NCI-H2227 treated with DMSO at 0.1 percent for 48 hours (cell line): ENCODE data around the gene AUH.

Source experiments
- DNase-seq: peaks from one replicate; lab custom pipeline; 2025; lab: John Stamatoyannopoulos, UW

The AUH gene

DNA sequence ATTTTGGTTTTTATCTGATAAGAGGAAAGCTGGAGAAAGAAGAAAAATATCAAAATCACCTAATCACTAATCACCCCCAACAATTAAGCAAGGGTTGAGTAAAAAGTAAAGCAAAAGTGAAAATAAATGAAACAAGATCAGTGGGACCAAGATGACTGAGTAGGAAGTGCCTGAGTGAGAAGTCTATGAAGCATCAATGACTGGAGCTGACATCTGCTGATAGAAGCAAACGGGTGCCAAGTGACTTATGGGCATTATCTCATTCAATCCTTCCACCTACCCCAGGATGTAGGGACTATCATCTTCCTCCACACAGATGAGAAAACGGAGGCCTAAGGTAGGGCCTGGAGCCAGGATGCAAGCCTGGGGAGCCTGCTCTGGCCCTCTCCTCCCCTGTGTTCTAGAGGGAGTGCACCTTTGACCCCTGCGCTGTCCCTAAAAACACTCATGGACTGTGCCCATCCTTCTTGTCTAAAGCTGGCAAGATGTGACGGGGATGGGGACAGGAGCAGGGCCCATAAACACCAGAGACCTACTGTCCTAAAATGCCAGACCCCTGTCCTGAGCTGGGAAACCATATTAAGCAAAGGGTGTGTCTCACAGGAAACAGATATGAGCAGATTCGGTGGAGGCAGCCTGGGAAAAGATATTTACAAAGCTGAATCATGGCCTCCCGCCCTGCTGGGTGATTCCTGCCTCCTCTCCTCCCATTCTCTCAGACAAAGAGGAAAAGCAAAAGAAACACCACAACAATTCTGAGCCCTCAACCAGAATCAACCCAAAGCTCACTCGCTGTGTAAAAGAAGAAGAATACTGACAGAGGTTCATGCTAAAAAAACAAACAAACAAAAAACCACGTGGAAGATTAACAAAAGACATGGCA, 116.0 kb downstream of the AUH start:
- no peak for DNase-seq

- DNase-seq = no peak
Observed at GRCh38 chr9:91243029-91243428, 118.7 kb downstream of the AUH start.

GRCh38 chr9:91241909-91242308, 119.8 kb downstream of the AUH start:
- DNase-seq = no peak

GRCh38 chr9:91240596-91241165, 121.0 kb downstream of the AUH start:
- no peak for DNase-seq

DNA sequence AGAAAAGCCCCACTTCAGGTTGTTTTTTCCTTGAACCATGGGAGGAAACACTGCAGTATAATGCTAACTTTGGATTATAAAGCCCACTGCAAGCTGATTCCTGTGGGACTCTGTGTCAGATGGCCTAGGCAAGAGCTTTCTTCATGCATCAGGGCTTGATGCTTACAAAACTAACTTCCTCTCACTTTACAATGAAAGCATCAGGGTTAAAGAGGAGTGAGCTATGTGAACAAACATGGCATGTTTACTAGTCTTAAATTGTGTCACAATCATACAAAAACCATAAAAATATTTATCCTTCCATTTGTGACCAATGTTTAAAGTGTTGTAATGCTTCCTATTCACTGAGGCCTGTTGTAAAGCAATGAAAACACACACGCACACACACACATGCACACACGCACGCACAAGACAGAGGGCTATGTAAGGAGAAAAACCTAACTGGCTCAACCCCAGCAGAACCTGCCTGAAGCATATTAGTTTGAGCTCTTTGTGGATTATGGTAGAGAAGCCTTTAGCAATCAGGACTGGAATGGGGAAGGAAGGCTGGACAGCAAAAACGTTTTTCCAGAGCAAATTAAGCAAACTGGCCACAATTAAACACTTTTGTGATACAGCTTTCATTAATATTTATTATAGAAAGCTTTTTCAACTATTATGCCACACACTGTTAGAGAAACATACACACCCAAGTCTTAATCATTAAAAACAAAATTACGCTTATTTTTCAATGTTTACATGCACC, 122.2 kb downstream of the AUH start:
- DNase-seq = no peak

DNA sequence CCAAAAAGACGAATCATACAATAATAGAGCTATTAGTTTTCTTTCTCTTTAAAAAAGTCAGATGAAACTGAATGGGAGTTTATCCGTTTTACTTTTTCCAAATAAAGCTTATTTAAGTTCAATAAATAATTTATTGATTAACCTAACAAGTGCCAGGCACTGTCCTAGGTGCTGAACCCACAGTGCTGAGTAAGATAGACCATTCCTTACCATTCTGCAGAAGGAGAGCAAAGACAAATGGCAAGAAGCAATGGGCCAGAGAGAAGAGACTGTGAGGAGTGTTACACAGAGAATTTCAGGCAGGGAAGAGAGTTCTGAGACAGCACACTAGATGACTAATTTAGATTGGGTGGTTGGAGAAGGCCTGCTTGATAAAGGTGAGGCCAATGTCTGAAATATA, 127.2 kb downstream of the AUH start:
- no peak for DNase-seq

GRCh38 chr9:91231619-91232018, 130.1 kb downstream of the AUH start:
- no peak for DNase-seq

DNA sequence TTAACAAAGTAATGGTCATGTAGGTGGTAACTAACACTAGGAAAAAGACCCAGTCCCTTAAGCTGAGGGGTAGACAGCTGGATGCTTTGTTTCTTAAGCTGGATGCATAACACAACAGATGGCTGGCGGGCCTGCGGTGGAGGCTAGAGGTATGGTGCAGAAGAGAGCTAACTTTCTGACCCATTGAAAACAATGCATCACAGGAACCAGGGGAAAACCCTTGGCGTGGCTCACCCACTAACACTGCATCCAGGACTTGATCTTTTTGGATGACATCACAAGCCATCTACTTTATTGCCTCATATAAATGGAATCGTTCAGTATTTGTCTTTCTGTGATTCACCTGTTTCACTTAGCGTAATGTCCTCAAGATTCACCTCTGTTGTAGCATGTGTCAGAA, 138.7 kb downstream of the AUH start:
- no peak for DNase-seq

DNA sequence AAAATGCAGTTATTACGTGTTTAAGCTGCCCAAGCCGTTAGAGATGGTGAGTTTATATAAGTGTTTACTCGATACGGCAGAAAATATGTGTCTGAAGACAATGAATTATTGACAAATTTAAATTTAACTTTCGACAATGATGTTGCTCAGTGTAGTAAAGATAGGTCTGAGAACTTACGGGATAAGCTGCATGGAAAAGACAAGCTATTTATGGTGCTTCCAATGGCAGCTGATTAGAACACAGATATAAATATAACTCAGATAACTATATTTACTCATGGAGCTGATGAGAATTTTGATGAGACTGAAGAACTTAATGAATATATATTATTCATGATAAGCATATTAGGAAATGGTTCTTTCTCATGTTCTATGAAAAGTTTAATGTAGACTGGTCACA, 139.3 kb downstream of the AUH start:
- no peak for DNase-seq

DNA sequence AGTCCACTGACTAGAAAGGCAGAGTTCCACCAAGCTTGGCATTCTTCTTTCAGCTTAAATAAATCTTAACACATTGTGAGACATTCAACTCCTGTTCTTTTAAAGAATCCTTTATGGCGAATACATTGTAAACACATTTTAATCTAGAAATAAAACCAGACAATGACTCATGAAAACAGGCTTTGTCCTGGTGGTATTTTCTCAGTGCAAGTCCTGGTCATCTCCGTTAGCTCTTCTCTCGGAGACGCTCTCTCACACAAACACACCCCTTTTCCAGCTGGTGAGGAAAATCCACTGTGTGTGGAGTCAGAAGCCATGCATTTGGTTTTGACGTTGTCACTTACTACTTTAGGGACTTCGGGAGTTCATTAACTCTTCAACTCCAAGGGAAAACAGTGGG, 140.4 kb downstream of the AUH start:
- no peak for DNase-seq

DNA sequence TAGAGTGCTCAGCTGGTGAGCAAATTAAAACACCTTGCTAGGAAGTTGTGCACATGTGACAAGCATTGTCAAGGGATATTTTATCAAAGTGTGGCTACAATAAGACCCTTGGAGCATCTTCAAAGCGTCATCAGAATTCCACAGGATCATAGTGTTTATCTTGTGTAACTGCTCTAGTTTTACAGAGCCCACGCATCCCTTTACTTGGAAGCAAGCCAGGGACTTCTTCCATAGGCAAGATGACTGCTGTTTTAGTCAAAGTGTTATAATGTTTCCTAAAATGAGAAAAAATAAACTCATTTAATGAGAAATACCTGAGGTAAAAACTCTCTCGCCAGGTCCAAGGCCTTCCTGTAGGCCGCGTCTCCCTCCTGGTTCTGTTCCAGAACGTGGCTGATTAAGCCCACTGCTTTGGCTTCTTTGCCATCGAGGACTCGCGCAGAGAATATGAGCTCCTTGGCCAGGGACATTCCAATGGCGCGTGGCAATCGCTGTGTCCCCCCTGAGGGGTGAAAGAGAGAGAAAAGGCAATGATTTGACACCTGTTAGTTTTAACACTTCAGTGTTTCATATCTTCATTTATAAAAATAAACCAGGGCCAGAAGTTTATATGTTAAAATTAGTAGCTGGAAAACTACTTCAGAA, 141.1 kb downstream of the AUH start:
- DNase-seq = no peak

- DNase-seq = no peak
Observed at GRCh38 chr9:91220021-91220420, 141.7 kb downstream of the AUH start.

DNA sequence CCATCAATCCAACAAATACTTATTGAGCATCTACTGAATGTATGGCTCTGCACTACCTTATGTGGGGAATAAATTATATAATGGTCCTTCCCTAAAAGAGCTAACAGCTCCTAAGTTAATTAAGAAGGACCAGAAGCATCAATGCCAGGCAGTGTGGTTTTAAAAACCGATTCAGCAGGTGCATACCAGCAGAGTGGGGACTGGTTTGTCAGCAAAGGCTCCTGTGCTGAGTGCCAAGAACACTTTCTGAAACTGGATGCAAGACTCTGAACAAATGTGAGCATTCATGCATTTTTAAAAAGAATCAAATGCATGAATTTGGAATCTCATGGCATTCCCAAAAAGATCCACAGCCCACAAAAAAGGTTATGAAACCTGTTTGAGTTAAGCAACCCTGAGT, 142.2 kb downstream of the AUH start:
- no peak for DNase-seq

DNA sequence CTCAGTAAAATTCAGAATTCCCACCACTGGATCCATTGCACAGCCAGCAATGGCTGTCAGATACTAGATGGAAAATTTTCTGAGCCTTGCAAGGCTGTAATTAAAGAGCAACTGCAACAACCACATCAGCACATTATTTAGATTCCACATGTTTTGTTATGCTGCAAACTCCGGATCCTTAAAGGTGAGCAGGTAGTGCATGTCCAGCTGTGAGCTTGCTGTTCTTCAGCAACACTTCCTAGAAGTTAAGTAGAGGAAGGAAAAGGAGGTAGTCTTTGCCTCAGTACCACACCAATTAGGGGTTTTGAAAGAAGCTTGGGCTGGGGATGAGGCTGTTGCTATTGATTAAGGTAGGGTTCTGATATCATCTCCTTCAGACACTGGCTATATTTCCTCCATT, 144.3 kb downstream of the AUH start:
- no peak for DNase-seq

- no peak for DNase-seq
Observed at GRCh38 chr9:91214867-91215266, 146.9 kb downstream of the AUH start.

DNA sequence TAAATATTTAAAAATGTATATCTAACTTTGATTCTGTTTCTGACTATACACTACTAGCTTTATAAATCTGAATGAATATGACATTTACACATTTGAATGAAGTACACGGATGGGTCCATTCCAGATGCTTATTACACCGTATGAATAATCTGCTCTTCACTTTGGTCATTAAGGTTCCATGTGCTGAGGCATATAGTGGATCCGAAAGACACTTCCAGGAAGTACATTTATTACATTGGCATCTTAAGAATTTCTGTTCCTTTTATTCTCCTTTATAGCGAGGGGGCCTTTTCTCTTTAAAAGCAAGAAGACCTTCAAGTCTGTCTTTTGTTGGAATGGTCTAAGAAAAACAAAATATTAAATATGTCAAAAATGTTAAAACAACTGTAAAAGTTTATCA, 147.6 kb downstream of the AUH start:
- no peak for DNase-seq

- no peak for DNase-seq
Observed at GRCh38 chr9:91212596-91213243, 149.0 kb downstream of the AUH start.

- no peak for DNase-seq
Observed at GRCh38 chr9:91211919-91212318, 149.8 kb downstream of the AUH start.

DNA sequence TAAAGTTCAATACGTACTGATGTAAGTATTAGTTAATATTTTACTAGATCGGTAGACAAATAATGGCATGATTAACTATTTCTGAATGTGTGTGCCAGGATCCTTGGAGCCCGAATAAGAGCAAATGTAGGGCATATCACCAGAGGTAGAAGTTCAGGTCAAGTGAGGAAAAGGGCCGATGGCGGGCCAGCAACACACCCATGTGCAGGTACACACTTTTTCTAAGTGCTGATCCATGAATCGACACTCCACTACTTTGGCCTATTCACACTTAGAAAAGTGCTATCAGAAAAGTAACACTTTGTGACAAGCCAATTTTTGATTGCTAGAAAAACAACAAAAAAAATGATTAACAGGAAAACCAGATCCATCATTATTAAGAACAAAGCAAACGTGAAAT, 150.3 kb downstream of the AUH start:
- no peak for DNase-seq

DNA sequence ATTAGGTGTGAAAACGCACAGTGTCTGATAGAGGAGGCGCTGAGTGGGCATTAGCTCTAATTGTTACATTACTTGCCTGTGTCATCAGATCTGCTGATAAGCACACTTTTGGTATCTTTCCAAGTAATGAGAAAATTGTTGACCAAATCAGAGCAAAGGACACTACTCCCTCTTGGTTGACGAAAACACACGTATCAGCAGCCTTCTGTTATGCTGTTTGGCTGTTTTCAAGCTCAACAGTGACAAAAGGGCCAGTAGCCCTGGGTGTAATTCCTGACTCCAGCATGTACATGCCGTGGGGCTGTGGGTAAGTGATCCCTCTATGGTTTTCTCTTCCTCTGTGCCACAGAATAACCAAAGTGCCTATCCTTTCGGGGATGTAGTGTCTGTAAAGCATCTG, 151.4 kb downstream of the AUH start:
- no peak for DNase-seq

- no peak for DNase-seq
Observed at GRCh38 chr9:91208837-91209236, 152.9 kb downstream of the AUH start.

DNA sequence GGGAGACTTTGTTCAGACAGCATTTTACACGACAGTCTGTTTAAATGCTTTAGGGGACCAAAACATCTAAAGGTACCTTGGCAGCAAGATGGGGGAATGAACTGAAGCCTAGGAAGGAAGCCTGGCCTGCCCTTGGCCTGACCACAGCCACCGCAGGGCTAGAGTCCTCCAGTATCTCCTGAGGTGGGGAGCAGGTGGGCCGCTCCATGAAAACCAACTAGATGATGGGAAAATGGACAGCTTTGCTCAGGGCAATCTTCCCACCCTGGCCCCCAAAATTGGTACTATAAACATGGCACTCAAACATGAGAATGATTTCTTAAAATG, 153.3 kb downstream of the AUH start:
- DNase-seq = no peak
